Liver (tissue), 3 donors: ENCODE data around the gene SLC29A3.

Experiments
- CTCF ChIP-seq: fragments of 150-350 bp; IDR thresholded peaks from 2 replicates; pipeline ENCODE4 v1.5.1; 2017; ENCODE audit warnings: improper control_type of control experiment, low read depth, low read length; ENCODE audit not compliant: missing input control
- FOXA1 ChIP-seq: IDR thresholded peaks from 2 replicates; pipeline ENCODE4 v1.6.1; 2016; ENCODE audit warnings: antibody characterized with exemption
- JUND ChIP-seq, 2 donors: IDR thresholded peaks; 2 replicates each; pipeline ENCODE4 v1.6.1; 2016; ENCODE audit warnings: antibody characterized with exemption in 2 of 2
- RAD21 ChIP-seq, 2 donors: IDR thresholded peaks; 2 replicates each; pipeline ENCODE4 v1.6.1; 2016; ENCODE audit warnings: antibody characterized with exemption in 2 of 2, mild to moderate bottlenecking in 2 of 2
- TAF1 ChIP-seq: conservative IDR thresholded peaks from 2 replicates; pipeline ENCODE4 v1.6.1; 2016; ENCODE audit warnings: antibody characterized with exemption, mild to moderate bottlenecking
- ZBTB33 ChIP-seq: IDR thresholded peaks from 2 replicates; pipeline ENCODE4 v1.6.1; 2016; ENCODE audit warnings: antibody characterized with exemption
- TF ChIP-seq, protein P1 (sequence below): IDR thresholded peaks from 2 replicates; pipeline ENCODE4 v1.6.1; 2016; ENCODE audit warnings: antibody characterized with exemption
- donor health status: healthy.
- donor health status: healthy.

DNA sequence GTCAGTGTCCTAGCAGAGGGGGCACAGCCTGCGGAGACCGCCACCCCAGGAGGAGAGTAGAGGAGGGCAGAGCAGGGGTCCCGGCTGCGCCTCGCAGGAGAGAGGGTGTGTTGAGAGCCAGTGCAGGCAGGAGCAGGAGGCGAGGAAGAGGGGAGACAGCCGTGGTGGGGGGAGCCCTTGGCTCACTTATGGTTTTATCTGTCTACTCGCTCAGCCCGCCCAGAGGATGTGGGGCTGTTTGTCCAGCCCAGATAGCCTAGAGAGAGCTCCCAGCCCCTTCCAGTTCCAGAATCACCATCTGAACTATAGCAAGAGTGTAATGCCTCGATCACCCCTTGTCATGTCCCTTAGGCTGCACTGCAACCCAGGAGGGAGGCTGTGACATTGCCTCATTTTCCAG lies 26.6 kb downstream of the SLC29A3 start:
- TF ChIP-seq CTCF, result no peak
- no peak for TF ChIP-seq JUND (IDR thresholded peaks at IDR 0.05)
- no peak for TF ChIP-seq RAD21 (IDR thresholded peaks at IDR 0.05)
- no peak for TF ChIP-seq ZBTB33
- TF ChIP-seq, protein P1, sequence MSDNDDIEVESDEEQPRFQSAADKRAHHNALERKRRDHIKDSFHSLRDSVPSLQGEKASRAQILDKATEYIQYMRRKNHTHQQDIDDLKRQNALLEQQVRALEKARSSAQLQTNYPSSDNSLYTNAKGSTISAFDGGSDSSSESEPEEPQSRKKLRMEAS, result no peak
- TF ChIP-seq FOXA1, result no peak
- TF ChIP-seq TAF1, result no peak
